Astrocyte (in vitro differentiated cells and primary cell): ENCODE results near the gene GRB7. TPM values are rescaled to one million over a fixed set of nuclear protein-coding genes. Genes with fewer than 3 reads are reported as not detected.

Experiments
- DNase-seq: peaks from one replicate; pipeline ENCODE4 v3.0.0-alpha.2; 2010; ENCODE audit warnings: low read depth
- FAIRE-seq: peaks from 2 replicates; lab custom pipeline; 2011; peaks lifted over from hg19 to GRCh38; lab: Jason Lieb, UNC
- H2AFZ ChIP-seq: 2 replicates; pipeline ENCODE4 v1.6.0; 2012; ENCODE audit warnings: low read depth, low read length, inconsistent platforms
- H3K27ac ChIP-seq: 2 replicates; pipeline ENCODE4 v1.5.1; 2011; ENCODE audit warnings: low read depth, low read length, inconsistent platforms
- H3K27me3 ChIP-seq: 2 replicates; pipeline ENCODE4 v1.6.0; 2011; ENCODE audit warnings: low read length, inconsistent platforms; ENCODE audit not compliant: insufficient read depth
- H3K36me3 ChIP-seq: 2 replicates; pipeline ENCODE4 v1.5.1; 2011; ENCODE audit warnings: low read length, inconsistent platforms; ENCODE audit not compliant: insufficient read depth
- H3K4me1 ChIP-seq: 2 replicates; pipeline ENCODE4 v1.5.1; 2011; ENCODE audit warnings: low read length, inconsistent platforms; ENCODE audit not compliant: insufficient read depth
- H3K4me2 ChIP-seq: 2 replicates; pipeline ENCODE4 v1.6.0; 2012; ENCODE audit warnings: low read length, inconsistent platforms
- H3K4me3 ChIP-seq: 2 replicates; pipeline ENCODE4 v1.5.1; 2011; ENCODE audit warnings: low read depth, mild to moderate bottlenecking, low read length, inconsistent platforms; ENCODE audit not compliant: insufficient read depth
- H3K79me2 ChIP-seq: 2 replicates; pipeline ENCODE4 v1.6.0; 2012; ENCODE audit warnings: mild to moderate bottlenecking, low read length, inconsistent platforms; ENCODE audit not compliant: insufficient read depth
- H3K9ac ChIP-seq: 2 replicates; pipeline ENCODE4 v1.6.0; 2012; ENCODE audit warnings: mild to moderate bottlenecking, low read length, inconsistent platforms
- H3K9me3 ChIP-seq: 2 replicates; pipeline ENCODE4 v1.5.1; 2012; ENCODE audit warnings: low read depth, mild to moderate bottlenecking, low read length, inconsistent platforms; ENCODE audit not compliant: insufficient read depth
- H4K20me1 ChIP-seq: 2 replicates; pipeline ENCODE4 v1.6.0; 2012; ENCODE audit warnings: low read length, inconsistent platforms; ENCODE audit not compliant: insufficient read depth
- H3K27ac Mint-ChIP-seq: one replicate; pipeline ENCODE4 v1.8.0; 2021; ENCODE audit warnings: mild to moderate bottlenecking, mixed read lengths; ENCODE audit not compliant: unreplicated experiment
- H3K27me3 Mint-ChIP-seq: one replicate; pipeline ENCODE4 v1.8.0; 2021; ENCODE audit warnings: low read depth, mixed read lengths; ENCODE audit not compliant: unreplicated experiment
- H3K36me3 Mint-ChIP-seq: one replicate; pipeline ENCODE4 v1.8.0; 2021; ENCODE audit warnings: low read depth, mixed read lengths; ENCODE audit not compliant: unreplicated experiment
- H3K4me1 Mint-ChIP-seq: one replicate; pipeline ENCODE4 v1.8.0; 2021; ENCODE audit warnings: low read depth, mixed read lengths; ENCODE audit not compliant: unreplicated experiment
- H3K4me3 Mint-ChIP-seq: one replicate; pipeline ENCODE4 v1.8.0; 2021; ENCODE audit warnings: mild to moderate bottlenecking, moderate library complexity, mixed read lengths; ENCODE audit not compliant: unreplicated experiment
- H3K9me3 Mint-ChIP-seq: one replicate; pipeline ENCODE4 v1.8.0; 2021; ENCODE audit warnings: mild to moderate bottlenecking, mixed read lengths; ENCODE audit not compliant: unreplicated experiment
- EZH2 ChIP-seq: IDR thresholded peaks from 2 replicates; pipeline ENCODE4 v1.6.1; 2012; ENCODE audit warnings: mild to moderate bottlenecking, low read length, inconsistent platforms; ENCODE audit not compliant: insufficient read depth
- total RNA-seq: library from RNA; stranded (reverse); gene quantifications from 2 replicates; pipeline ENCODE4 v1.2.1, GENCODE V29; 2021
- TF ChIP-seq, protein P1 (sequence below): IDR thresholded peaks from 2 replicates; pipeline ENCODE4 v1.5.1; 2011; ENCODE audit warnings: low read depth, mild to moderate bottlenecking, inconsistent platforms, low read length, moderate library complexity; ENCODE audit not compliant: insufficient read depth

The GRB7 gene
- total RNA-seq, 1 donor from 2014 or later, result 3.3 TPM

DNA sequence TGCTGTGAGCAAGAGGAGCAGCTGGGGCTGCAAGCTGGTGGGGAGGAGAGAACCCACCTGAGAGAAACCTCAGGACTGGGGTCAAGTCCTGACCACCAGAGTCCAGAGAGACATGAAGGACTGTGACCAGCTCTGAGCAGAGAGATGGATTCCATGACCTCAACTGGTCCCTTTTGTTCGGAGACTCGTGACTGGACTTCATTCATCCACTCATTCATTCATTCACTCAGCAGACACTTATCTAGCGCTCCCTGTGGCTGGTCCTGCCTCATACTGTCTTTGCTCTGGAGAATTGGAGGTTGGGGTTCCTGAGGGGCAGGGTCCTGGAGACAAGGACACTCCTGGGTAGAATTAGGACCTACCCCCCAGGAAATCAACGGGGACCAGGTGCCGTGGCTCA lies 33.8 kb upstream of the GRB7 start:
- no peak for DNase-seq
- no peak overlapping the region for H3K4me3 Mint-ChIP-seq
- H3K79me2 ChIP-seq, result peaks cover 66% of the 10 kb centered on the region
- no peaks in the 10 kb centered on the region for H3K9me3 Mint-ChIP-seq
- H2AFZ ChIP-seq, result no peak overlapping the region
- no peaks in the 10 kb centered on the region for H3K9me3 ChIP-seq
- no peak for TF ChIP-seq EZH2
- TF ChIP-seq, protein P1, sequence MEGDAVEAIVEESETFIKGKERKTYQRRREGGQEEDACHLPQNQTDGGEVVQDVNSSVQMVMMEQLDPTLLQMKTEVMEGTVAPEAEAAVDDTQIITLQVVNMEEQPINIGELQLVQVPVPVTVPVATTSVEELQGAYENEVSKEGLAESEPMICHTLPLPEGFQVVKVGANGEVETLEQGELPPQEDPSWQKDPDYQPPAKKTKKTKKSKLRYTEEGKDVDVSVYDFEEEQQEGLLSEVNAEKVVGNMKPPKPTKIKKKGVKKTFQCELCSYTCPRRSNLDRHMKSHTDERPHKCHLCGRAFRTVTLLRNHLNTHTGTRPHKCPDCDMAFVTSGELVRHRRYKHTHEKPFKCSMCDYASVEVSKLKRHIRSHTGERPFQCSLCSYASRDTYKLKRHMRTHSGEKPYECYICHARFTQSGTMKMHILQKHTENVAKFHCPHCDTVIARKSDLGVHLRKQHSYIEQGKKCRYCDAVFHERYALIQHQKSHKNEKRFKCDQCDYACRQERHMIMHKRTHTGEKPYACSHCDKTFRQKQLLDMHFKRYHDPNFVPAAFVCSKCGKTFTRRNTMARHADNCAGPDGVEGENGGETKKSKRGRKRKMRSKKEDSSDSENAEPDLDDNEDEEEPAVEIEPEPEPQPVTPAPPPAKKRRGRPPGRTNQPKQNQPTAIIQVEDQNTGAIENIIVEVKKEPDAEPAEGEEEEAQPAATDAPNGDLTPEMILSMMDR, result no peak
- no peak for FAIRE-seq
- H3K9ac ChIP-seq, result no peak overlapping the region
- H3K4me2 ChIP-seq, result no peak overlapping the region
- H3K27ac ChIP-seq, result no peak overlapping the region
- H3K27ac Mint-ChIP-seq, result no peak overlapping the region
- H3K36me3 Mint-ChIP-seq, result peaks cover 11% of the 10 kb centered on the region
- no peaks in the 10 kb centered on the region for H3K27me3 Mint-ChIP-seq
- H4K20me1 ChIP-seq, result peaks cover 70% of the 10 kb centered on the region
- no peaks in the 10 kb centered on the region for H3K27me3 ChIP-seq
- H3K36me3 ChIP-seq, result peaks cover 8% of the 10 kb centered on the region
- H3K4me1 Mint-ChIP-seq, result peaks cover 18% of the 10 kb centered on the region
- peaks cover 22% of the 10 kb centered on the region for H3K4me1 ChIP-seq
- no peak overlapping the region for H3K4me3 ChIP-seq

DNA sequence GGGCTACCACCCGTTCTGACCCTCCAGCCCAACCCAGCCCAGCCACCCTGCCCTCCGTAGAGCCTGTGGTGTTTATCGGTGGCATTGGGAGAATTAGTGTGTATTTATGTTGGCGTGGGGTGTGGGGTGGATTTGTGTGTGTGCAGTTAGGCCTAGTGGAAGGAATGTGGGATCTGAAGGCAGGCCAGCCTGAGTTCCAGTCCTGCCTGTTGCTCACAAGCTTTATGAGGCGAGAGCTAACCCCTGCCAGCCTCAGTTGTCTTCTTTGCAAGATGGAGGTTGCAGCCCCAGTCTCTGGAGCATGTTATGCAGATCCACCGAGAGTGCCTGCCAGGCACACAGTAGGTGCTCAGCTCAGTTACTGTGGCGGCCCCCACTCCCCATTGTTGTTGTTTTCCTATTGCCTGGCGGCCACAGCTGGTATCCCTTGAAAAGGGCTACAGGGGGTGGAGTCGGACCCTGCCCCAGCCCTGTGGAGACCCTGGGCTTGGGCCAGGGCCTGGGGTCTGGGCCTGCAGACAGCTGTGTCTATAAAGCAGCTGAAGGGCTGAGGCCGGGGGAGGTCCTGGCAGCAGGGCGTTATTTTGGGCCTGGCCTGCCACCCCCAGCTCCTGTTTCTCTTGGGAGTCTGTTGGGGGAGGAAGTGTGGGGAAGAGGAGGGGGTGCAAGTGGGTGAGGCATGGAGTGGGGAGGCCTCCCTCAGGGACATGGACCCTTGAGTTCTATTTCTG lies 32.8 kb upstream of the GRB7 start:
- Histone ChIP-seq H4K20me1 (peaks cover 70% of the 10 kb centered on the region), H3K27ac (no peak overlapping the region), H3K27me3 (no peaks in the 10 kb centered on the region), H3K36me3 (peaks cover 8% of the 10 kb centered on the region), H2AFZ (no peak overlapping the region), H3K79me2 (peaks cover 62% of the 10 kb centered on the region), H3K4me3 (no peak overlapping the region), H3K4me1 (peaks cover 22% of the 10 kb centered on the region), H3K9me3 (no peaks in the 10 kb centered on the region), H3K9ac (no peak overlapping the region), H3K4me2 (no peak overlapping the region)
- Mint-ChIP-seq H3K9me3 (no peaks in the 10 kb centered on the region), H3K4me3 (peak overlapping the region; percentile 57), H3K36me3 (peaks cover 11% of the 10 kb centered on the region), H3K27ac (peak overlapping the region; percentile 86), H3K4me1 (peaks cover 18% of the 10 kb centered on the region), H3K27me3 (no peaks in the 10 kb centered on the region)
- DNase-seq, result peak; percentile 21
- no peak for FAIRE-seq
- TF ChIP-seq EZH2, result no peak
- TF ChIP-seq, protein P1, result peak; percentile 31

DNA sequence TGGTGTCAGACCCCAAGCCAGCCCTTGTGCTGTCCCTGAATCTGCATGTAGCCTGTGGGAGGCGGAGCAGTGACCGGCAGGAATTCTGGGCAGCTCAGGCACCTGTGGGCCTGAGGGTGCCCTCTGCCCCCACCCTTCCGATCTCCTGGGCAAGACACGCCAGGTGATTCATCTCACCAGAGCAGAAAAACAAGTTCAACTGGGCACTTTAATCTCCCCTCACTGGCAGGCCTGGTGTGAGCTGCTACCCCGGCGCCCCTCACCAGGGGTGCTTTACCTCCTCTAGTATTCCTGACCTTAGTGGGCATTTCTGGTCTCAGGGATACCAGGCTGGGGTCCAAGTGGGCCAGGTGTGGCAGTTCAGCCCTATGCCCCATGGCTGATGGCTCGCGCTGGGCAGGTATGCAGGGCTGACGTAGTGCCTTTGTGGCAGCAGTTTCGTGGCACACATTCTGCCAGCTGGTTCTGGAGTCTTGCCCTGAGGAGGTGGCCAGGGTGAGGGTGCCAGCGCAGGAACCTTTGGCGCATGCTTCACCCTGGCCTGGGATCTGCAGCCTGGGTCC lies 31.9 kb upstream of the GRB7 start:
- Histone ChIP-seq H3K9me3 (no peaks in the 10 kb centered on the region), H3K4me2 (no peak overlapping the region), H3K4me1 (peaks cover 20% of the 10 kb centered on the region), H3K27ac (no peak overlapping the region), H2AFZ (no peak overlapping the region), H4K20me1 (peaks cover 71% of the 10 kb centered on the region), H3K4me3 (no peak overlapping the region), H3K79me2 (peaks cover 55% of the 10 kb centered on the region), H3K27me3 (no peaks in the 10 kb centered on the region), H3K9ac (no peak overlapping the region), H3K36me3 (peaks cover 12% of the 10 kb centered on the region)
- no peak for DNase-seq
- Mint-ChIP-seq H3K27me3 (no peaks in the 10 kb centered on the region), H3K4me3 (no peak overlapping the region), H3K36me3 (peaks cover 13% of the 10 kb centered on the region), H3K4me1 (peaks cover 18% of the 10 kb centered on the region), H3K27ac (no peak overlapping the region), H3K9me3 (no peaks in the 10 kb centered on the region)
- TF ChIP-seq, protein P1, result no peak
- no peak for TF ChIP-seq EZH2
- FAIRE-seq, result no peak
